Activated effector memory CD4-positive, alpha-beta T cell treated with anti-CD3 and anti-CD28 coated beads, Interleukin-2, amount 50 U/mL, for 16 hours (primary cell): Measurements from ENCODE around the gene LRRN3.

Source experiments
- DNase-seq: peaks from one replicate; pipeline ENCODE4 v3.0.0-alpha.2; 2020

The LRRN3 gene

GRCh38 chr7:111080495-111081105 is 10.3 kb upstream of the LRRN3 start:
- DNase-seq: no peak

- no peak for DNase-seq
Measured at GRCh38 chr7:111081546-111082267, 9.2 kb upstream of the LRRN3 start.

- DNase-seq: no peak
Measured at GRCh38 chr7:111082351-111082750, 8.6 kb upstream of the LRRN3 start.

- peak; percentile 73 for DNase-seq
Measured at GRCh38 chr7:111083413-111083812, 7.5 kb upstream of the LRRN3 start.

GRCh38 chr7:111085356-111085755 is 5.6 kb upstream of the LRRN3 start:
- no peak for DNase-seq

GRCh38 chr7:111086532-111086931 is 4.4 kb upstream of the LRRN3 start:
- no peak for DNase-seq

- no peak for DNase-seq
Measured at GRCh38 chr7:111088328-111088727, 2.6 kb upstream of the LRRN3 start.

GRCh38 chr7:111089822-111090426 is 1.0 kb upstream of the LRRN3 start:
- no peak for DNase-seq

GRCh38 chr7:111091593-111092358 is 849 bp downstream of the LRRN3 start:
- DNase-seq: no peak

GRCh38 chr7:111092406-111093236 is 1.7 kb downstream of the LRRN3 start:
- DNase-seq: no peak

- no peak for DNase-seq
Measured at GRCh38 chr7:111093496-111093895, 2.6 kb downstream of the LRRN3 start.

GRCh38 chr7:111094419-111094818 is 3.5 kb downstream of the LRRN3 start:
- no peak for DNase-seq

GRCh38 chr7:111096997-111097396 is 6.1 kb downstream of the LRRN3 start:
- DNase-seq: no peak

GRCh38 chr7:111098011-111098925 is 7.3 kb downstream of the LRRN3 start:
- DNase-seq: peak; percentile 82

GRCh38 chr7:111098926-111099250 is 8.0 kb downstream of the LRRN3 start:
- DNase-seq: no peak

- DNase-seq: no peak
Measured at GRCh38 chr7:111101856-111102646, 11.1 kb downstream of the LRRN3 start.

GRCh38 chr7:111103136-111103535 is 12.2 kb downstream of the LRRN3 start:
- no peak for DNase-seq

GRCh38 chr7:111103678-111104274 is 12.8 kb downstream of the LRRN3 start:
- DNase-seq: no peak

GRCh38 chr7:111104710-111105109 is 13.8 kb downstream of the LRRN3 start:
- no peak for DNase-seq

GRCh38 chr7:111105269-111105668 is 14.3 kb downstream of the LRRN3 start:
- DNase-seq: no peak
